ENCODE data around the gene TMEM132D. TPM values are rescaled to one million over a fixed set of nuclear protein-coding genes. Genes with fewer than 3 reads are reported as not detected.

TMEM132D gene
- total RNA-seq, 2 donors from 2014 or later, result not detected

- DNase-seq (ENCODE audit: low spot score) (no peak), ATAC-seq (ENCODE audit: insufficient number of reproducible peaks, low FRiP score, low read depth) (no peak)
- Histone ChIP-seq H3K36me3 (no peaks in the 10 kb centered on the region), H3K27ac (no peak overlapping the region), H3K27me3 (replicated peaks; ENCODE audit: insufficient read depth) (no peaks in the 10 kb centered on the region), H3K4me1 (ENCODE audit: control insufficient read depth in 1 of 2, low read depth in 2 of 2) (no peaks in the 10 kb centered on the region), H3K9me3 (no peaks in the 10 kb centered on the region), H3K4me3 (no peak overlapping the region)
- TF ChIP-seq CTCF (IDR thresholded peaks at IDR 0.05), result no peak
Measured at GRCh38 chr12:129840145-129840884, 63.5 kb downstream of the TMEM132D start.

DNA sequence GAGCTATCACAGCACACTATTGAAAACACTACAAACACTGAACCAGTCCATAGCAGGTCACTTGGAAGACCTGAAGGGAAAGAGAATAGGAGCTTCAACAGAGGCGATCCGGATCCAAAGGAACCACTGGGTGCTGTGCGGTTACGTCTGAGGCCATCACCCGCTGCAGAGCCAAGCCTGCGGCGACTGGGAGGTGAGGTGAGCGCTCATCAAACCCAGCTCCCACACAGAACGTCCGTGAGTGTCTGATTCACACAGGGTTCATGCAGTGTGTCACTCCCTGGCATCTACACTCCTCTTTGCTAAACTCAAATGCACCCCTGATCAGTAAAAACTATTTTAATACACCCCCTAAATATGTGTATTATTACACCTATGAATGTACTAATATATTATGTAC, 64.1 kb downstream of the TMEM132D start:
- no peak for ATAC-seq (ENCODE audit: insufficient number of reproducible peaks, low FRiP score, low read depth)
- Histone ChIP-seq H3K27me3 (replicated peaks; ENCODE audit: insufficient read depth) (no peaks in the 10 kb centered on the region), H3K9me3 (no peaks in the 10 kb centered on the region), H3K27ac (no peak overlapping the region), H3K4me3 (no peak overlapping the region), H3K4me1 (ENCODE audit: control insufficient read depth in 1 of 2, low read depth in 2 of 2) (no peaks in the 10 kb centered on the region), H3K36me3 (no peaks in the 10 kb centered on the region)
- TF ChIP-seq CTCF (IDR thresholded peaks at IDR 0.05), result no peak
- DNase-seq (ENCODE audit: low spot score), result no peak

- no peaks in the 10 kb centered on the region for H3K9me3 ChIP-seq
- no peak for TF ChIP-seq CTCF (IDR thresholded peaks at IDR 0.05)
- H3K36me3 ChIP-seq, result no peaks in the 10 kb centered on the region
- H3K27ac ChIP-seq, result no peak overlapping the region
- no peak overlapping the region for H3K4me3 ChIP-seq
- ATAC-seq (ENCODE audit: insufficient number of reproducible peaks, low FRiP score, low read depth) (no peak), DNase-seq (ENCODE audit: low spot score) (no peak)
- H3K27me3 ChIP-seq (replicated peaks; ENCODE audit: insufficient read depth), result no peaks in the 10 kb centered on the region
- no peaks in the 10 kb centered on the region for H3K4me1 ChIP-seq (ENCODE audit: control insufficient read depth in 1 of 2, low read depth in 2 of 2)
Measured at GRCh38 chr12:129831294-129831693, 72.5 kb downstream of the TMEM132D start.

DNA sequence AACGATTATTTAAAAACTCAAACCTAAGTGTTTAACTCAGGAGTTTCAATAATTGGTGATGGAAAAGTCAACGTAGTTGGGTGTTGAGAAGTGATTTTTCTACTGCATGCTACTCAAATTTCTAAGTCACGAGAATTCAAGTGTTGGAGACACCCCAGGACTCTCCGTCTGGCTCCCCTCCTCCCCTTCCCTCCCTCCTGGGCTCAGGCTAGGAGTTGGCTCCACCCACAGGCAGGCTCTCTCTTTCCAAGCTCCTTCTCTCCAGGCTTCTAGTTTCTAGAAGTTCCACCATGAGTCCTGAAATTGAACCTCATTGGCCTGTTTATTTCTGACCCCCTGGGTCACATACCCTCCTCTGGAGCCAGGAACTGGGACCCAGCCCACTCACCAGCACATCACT, 73.0 kb downstream of the TMEM132D start:
- ATAC-seq (ENCODE audit: insufficient number of reproducible peaks, low FRiP score, low read depth), result no peak
- Histone ChIP-seq H3K27me3 (replicated peaks; ENCODE audit: insufficient read depth) (no peaks in the 10 kb centered on the region), H3K4me1 (ENCODE audit: control insufficient read depth in 1 of 2, low read depth in 2 of 2) (no peaks in the 10 kb centered on the region), H3K36me3 (no peaks in the 10 kb centered on the region), H3K4me3 (no peak overlapping the region), H3K9me3 (no peaks in the 10 kb centered on the region), H3K27ac (no peak overlapping the region)
- no peak for DNase-seq (ENCODE audit: low spot score)
- no peak for TF ChIP-seq CTCF (IDR thresholded peaks at IDR 0.05)

DNA sequence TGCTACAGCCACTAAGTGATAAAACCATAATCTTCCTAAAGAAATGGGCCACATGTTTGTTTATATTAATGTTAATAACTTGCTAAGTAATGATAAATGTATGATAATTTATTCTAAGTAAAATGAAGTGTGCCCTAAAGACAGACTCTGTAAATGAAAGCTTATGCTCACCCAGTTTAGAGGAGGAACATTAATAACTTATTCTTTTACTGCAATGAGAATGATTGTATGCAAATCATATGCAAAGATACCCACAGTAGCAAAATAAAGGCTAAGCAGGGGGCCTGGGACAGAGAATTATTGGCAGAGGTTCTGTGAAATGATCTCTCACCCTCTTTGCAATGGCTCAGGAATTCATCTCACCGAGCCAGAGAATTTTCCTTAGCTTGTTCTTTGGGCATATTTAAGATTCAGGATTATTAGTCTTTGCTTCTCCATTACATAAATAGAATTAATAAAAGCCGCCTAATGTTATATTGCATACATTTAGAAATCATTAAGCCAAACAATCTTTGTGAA, 75.9 kb downstream of the TMEM132D start:
- ATAC-seq (ENCODE audit: insufficient number of reproducible peaks, low FRiP score, low read depth), result no peak

More for the DNA sequence above, 75.9 kb downstream of the TMEM132D start:
- Histone ChIP-seq H3K4me1 (ENCODE audit: control insufficient read depth in 1 of 2, low read depth in 2 of 2) (no peaks in the 10 kb centered on the region), H3K27me3 (replicated peaks; ENCODE audit: insufficient read depth) (no peaks in the 10 kb centered on the region), H3K9me3 (no peaks in the 10 kb centered on the region), H3K4me3 (no peak overlapping the region), H3K27ac (no peak overlapping the region), H3K36me3 (no peaks in the 10 kb centered on the region)
- no peak for DNase-seq (ENCODE audit: low spot score)
- TF ChIP-seq CTCF (IDR thresholded peaks at IDR 0.05), result no peak

Data from thoracic aorta (tissue), 2 donors.